Chondrocyte (in vitro differentiated cells): Measurements from ENCODE around the gene AZIN2. TPM values are rescaled to one million over a fixed set of nuclear protein-coding genes. Genes with fewer than 3 reads are reported as not detected.
A peak's percentile ranks its signal among the peaks of the same experiment; 100 is the strongest.

ENCODE experiments used
- DNase-seq: peaks from one replicate; pipeline ENCODE4 v3.0.0; 2021; ENCODE audit warnings: mixed read lengths, low spot score
- H3K27ac Mint-ChIP-seq: one replicate; pipeline ENCODE4 v1.8.0; 2021; ENCODE audit warnings: mild to moderate bottlenecking, moderate library complexity, mixed read lengths; ENCODE audit not compliant: unreplicated experiment
- H3K27me3 Mint-ChIP-seq: 2 replicates; pipeline ENCODE4 v1.8.0; 2021; ENCODE audit warnings: low read depth, mixed read lengths
- H3K36me3 Mint-ChIP-seq: 2 replicates; pipeline ENCODE4 v1.8.0; 2021; ENCODE audit warnings: low read depth, mixed read lengths
- H3K4me1 Mint-ChIP-seq: 2 replicates; pipeline ENCODE4 v1.8.0; 2021; ENCODE audit warnings: low read depth, mild to moderate bottlenecking, mixed read lengths
- H3K4me3 Mint-ChIP-seq: one replicate; pipeline ENCODE4 v1.8.0; 2021; ENCODE audit warnings: mild to moderate bottlenecking, moderate library complexity, mixed read lengths; ENCODE audit not compliant: unreplicated experiment
- H3K9me3 Mint-ChIP-seq: 2 replicates; pipeline ENCODE4 v1.8.0; 2021; ENCODE audit warnings: low read depth, mixed read lengths
- total RNA-seq: library from RNA; stranded (reverse); gene quantifications from 3 replicates; pipeline ENCODE4 v1.2.1, GENCODE V29; 2021
- TF ChIP-seq, protein P1 (sequence below): fragments of 200-600 bp; sonication (generic); IDR thresholded peaks from 2 replicates; pipeline ENCODE4 v1.5.0; 2021; ENCODE audit warnings: antibody characterized with exemption, mild to moderate bottlenecking, moderate library complexity

AZIN2 gene
- total RNA-seq, 1 donor from 2014 or later = 3.5 TPM

DNA sequence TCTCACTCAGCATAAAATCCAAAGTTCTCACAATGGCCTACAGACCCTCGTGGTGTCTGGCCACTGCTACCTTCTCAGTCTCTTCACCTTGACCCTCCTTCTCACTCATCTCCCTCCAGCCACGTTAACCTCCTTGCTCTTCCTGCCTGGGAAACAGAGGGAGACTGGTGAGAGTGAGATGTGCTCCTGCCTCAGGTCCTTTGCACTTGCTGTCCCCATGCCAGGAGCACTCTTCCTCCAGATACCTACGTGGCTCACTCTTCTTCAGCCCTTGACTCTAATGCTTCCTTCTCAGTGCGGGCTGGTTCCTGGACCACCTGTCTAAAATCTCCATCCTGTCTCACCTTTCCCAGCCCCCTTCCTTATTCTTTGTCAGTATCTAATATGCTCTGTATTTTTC is 76.2 kb downstream of the AZIN2 start:
- no peak overlapping the region for H3K4me3 Mint-ChIP-seq
- no peaks in the 10 kb centered on the region for H3K9me3 Mint-ChIP-seq
- H3K27me3 Mint-ChIP-seq = no peaks in the 10 kb centered on the region
- H3K27ac Mint-ChIP-seq = no peak overlapping the region
- DNase-seq = no peak
- H3K36me3 Mint-ChIP-seq = peaks cover 27% of the 10 kb centered on the region
- TF ChIP-seq, protein P1, sequence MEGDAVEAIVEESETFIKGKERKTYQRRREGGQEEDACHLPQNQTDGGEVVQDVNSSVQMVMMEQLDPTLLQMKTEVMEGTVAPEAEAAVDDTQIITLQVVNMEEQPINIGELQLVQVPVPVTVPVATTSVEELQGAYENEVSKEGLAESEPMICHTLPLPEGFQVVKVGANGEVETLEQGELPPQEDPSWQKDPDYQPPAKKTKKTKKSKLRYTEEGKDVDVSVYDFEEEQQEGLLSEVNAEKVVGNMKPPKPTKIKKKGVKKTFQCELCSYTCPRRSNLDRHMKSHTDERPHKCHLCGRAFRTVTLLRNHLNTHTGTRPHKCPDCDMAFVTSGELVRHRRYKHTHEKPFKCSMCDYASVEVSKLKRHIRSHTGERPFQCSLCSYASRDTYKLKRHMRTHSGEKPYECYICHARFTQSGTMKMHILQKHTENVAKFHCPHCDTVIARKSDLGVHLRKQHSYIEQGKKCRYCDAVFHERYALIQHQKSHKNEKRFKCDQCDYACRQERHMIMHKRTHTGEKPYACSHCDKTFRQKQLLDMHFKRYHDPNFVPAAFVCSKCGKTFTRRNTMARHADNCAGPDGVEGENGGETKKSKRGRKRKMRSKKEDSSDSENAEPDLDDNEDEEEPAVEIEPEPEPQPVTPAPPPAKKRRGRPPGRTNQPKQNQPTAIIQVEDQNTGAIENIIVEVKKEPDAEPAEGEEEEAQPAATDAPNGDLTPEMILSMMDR = no peak
- peaks cover 65% of the 10 kb centered on the region for H3K4me1 Mint-ChIP-seq

DNA sequence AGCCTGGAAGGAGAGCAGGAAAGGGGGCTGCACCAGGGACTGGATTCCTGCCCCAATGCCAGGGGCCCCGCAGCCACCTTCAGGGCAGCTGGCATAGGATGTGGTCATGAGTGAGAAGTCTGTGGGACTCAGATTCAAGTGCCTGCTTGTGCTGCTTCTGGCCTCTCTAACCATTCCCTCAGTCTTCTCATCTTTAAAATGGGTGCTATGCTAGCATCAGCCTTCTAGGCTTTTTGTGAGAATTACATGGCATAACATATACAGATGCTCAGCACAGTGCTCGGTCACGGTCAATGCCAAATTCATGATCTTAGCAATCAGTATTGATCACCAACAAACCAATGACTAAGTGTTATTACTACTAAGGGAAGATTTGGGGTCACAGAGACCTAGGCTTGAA is 77.4 kb downstream of the AZIN2 start:
- TF ChIP-seq, protein P1 = no peak
- no peak overlapping the region for H3K27ac Mint-ChIP-seq
- H3K36me3 Mint-ChIP-seq = peaks cover 27% of the 10 kb centered on the region

DNA sequence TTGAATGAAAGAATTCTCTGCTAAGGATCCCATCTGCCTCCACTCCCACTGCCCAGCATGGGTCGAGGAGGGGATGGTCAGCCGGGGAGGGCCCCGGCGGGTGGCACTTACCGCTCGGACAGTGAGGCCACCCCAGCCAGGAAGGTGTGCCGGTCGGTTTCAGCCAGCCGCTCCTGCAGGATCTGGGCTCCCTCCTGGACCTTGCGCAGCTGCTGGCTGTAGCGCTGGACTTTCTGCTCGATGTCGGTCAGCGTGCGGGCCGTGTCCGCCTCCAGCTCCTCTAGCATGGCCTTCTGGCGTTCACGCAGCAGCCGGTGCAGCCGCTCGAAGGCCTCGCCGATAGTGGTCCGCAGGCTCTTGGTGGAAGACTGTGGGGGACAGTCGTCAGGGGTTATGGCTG is 78.6 kb downstream of the AZIN2 start:
- Mint-ChIP-seq H3K4me1 (peaks cover 70% of the 10 kb centered on the region), H3K4me3 (no peak overlapping the region), H3K27me3 (no peaks in the 10 kb centered on the region), H3K9me3 (no peaks in the 10 kb centered on the region), H3K36me3 (peaks cover 25% of the 10 kb centered on the region), H3K27ac (no peak overlapping the region)
- no peak for DNase-seq
- TF ChIP-seq, protein P1 = no peak

More for the DNA sequence above, 77.4 kb downstream of the AZIN2 start:
- Mint-ChIP-seq H3K4me1 (peaks cover 65% of the 10 kb centered on the region), H3K4me3 (no peak overlapping the region), H3K27me3 (no peaks in the 10 kb centered on the region), H3K9me3 (no peaks in the 10 kb centered on the region)
- DNase-seq = no peak

DNA sequence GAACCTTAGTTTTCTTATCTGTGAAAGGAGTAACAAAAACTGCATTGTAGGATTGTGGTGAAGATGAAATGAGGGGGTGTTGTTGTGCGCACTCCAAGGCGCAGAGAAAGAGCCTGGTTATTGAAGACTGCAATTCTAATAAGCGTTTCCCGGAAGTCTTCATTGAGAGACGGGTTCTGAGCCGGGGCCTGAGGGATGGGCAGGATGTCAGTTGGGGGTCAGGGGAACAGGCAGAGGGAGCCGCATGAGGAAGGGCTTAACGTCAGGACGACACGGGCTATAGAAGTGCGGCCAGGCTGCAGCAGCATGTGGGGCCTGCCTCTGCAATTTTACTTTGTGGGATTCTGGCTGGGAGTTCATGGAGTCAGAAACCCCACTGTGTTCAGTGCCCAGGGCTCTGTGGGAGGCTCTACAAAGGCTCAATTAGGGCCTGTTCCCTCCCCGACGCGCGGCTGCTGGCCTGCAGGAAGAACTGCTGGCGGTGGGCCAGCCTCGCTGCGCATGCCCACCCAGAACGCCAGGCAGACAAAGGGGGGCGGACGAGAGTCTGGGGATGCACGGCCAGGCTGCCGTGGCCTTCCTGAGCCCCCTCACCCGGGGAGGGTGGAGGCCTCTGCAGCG is 80.2 kb downstream of the AZIN2 start:
- Mint-ChIP-seq H3K9me3 (no peaks in the 10 kb centered on the region), H3K4me3 (no peak overlapping the region), H3K4me1 (peaks cover 70% of the 10 kb centered on the region), H3K27me3 (no peaks in the 10 kb centered on the region), H3K36me3 (peaks cover 21% of the 10 kb centered on the region), H3K27ac (peak overlapping the region; percentile 62)
- TF ChIP-seq, protein P1 = no peak
- no peak for DNase-seq

DNA sequence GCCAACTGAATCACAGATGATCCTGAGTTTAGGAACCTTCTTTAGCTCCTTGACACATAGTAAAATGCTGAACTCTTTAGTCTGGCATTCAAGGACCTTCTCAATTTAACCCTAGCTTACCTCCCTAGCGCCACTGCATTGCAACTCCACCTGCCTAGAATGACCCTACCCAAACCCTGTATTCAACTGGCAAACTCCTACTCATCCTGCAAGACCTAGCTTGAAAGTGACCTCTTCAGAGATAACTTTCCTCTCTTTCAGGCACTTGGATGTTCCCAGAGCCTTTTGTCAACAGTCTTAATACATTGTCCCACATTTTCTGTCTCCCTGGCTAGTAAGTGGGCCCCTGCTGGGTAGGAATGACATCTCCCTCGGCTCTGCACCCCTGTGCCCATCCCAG is 81.2 kb downstream of the AZIN2 start:
- no peaks in the 10 kb centered on the region for H3K27me3 Mint-ChIP-seq
- H3K4me1 Mint-ChIP-seq = peaks cover 66% of the 10 kb centered on the region
- H3K4me3 Mint-ChIP-seq = no peak overlapping the region
- H3K9me3 Mint-ChIP-seq = no peaks in the 10 kb centered on the region
- H3K27ac Mint-ChIP-seq = peak overlapping the region; percentile 62
- H3K36me3 Mint-ChIP-seq = peaks cover 19% of the 10 kb centered on the region
- DNase-seq = no peak
- TF ChIP-seq, protein P1 = no peak
